Measurements from ENCODE around the gene KIAA1755.

Gene KIAA1755

GRCh38 chr20:38260378-38261053 is at the start of gene KIAA1755:
Gene KIAA1755, minus strand, starts transcription at chr20:38260735. Its CDS starts 235 bp downstream, at chr20:38260500.
- no peak for FAIRE-seq

- no peak for FAIRE-seq
Measured at GRCh38 chr20:38308447-38308846, 47.9 kb upstream of the KIAA1755 start.

- no peak for FAIRE-seq
Measured at GRCh38 chr20:38308047-38308438, 47.5 kb upstream of the KIAA1755 start.

GRCh38 chr20:38307371-38308046 is 47.0 kb upstream of the KIAA1755 start:
- FAIRE-seq = no peak

- FAIRE-seq = no peak
Measured at GRCh38 chr20:38306379-38306778, 45.8 kb upstream of the KIAA1755 start.

GRCh38 chr20:38305541-38305940 is 45.0 kb upstream of the KIAA1755 start:
- no peak for FAIRE-seq

- FAIRE-seq = no peak
Measured at GRCh38 chr20:38304845-38305447, 44.4 kb upstream of the KIAA1755 start.

- FAIRE-seq = no peak
Measured at GRCh38 chr20:38303908-38304379, 43.4 kb upstream of the KIAA1755 start, which contains the start of gene BPI. Gene BPI, plus strand, starts transcription at chr20:38304156. Its CDS starts 68 bp downstream, at chr20:38304224.

- no peak for FAIRE-seq
Measured at GRCh38 chr20:38302786-38303185, 42.3 kb upstream of the KIAA1755 start.

GRCh38 chr20:38301309-38301708 is 40.8 kb upstream of the KIAA1755 start:
- no peak for FAIRE-seq

- no peak for FAIRE-seq
Measured at GRCh38 chr20:38300438-38300837, 39.9 kb upstream of the KIAA1755 start.

- FAIRE-seq = no peak
Measured at GRCh38 chr20:38299963-38300362, 39.4 kb upstream of the KIAA1755 start.

- no peak for FAIRE-seq
Measured at GRCh38 chr20:38298768-38299288, 38.3 kb upstream of the KIAA1755 start.

GRCh38 chr20:38297916-38298674 is 37.6 kb upstream of the KIAA1755 start:
- FAIRE-seq = no peak

- FAIRE-seq = no peak
Measured at GRCh38 chr20:38296433-38296832, 35.9 kb upstream of the KIAA1755 start.

- FAIRE-seq = no peak
Measured at GRCh38 chr20:38295811-38296210, 35.3 kb upstream of the KIAA1755 start.

GRCh38 chr20:38294076-38294591 is 33.6 kb upstream of the KIAA1755 start:
- no peak for FAIRE-seq

GRCh38 chr20:38293491-38294065 is 33.0 kb upstream of the KIAA1755 start:
- FAIRE-seq = no peak

- FAIRE-seq = no peak
Measured at GRCh38 chr20:38291966-38292365, 31.4 kb upstream of the KIAA1755 start.

- FAIRE-seq = no peak
Measured at GRCh38 chr20:38290829-38291814, 30.6 kb upstream of the KIAA1755 start.

Measured in TTC549 (cell line).